PC-3 (cell line): ENCODE data around the gene IFFO2. TPM values are rescaled to one million over a fixed set of nuclear protein-coding genes. Genes with fewer than 3 reads are reported as not detected.

Experiments
- ATAC-seq: fragments of 200-7000 bp; cut with Tn5 transposase; 2 replicates; pipeline ENCODE4 v1.9.1; 2020; ENCODE audit warnings: mild to moderate bottlenecking, moderate library complexity
- BruUV-seq: library from RNA; stranded (reverse); fragments of 400-500 nt; replicated peaks from 2 replicates; lab custom pipeline; 2021; lab: Mats Ljungman, UMichigan
- CTCF ChIA-PET: fragments of 300-600 bp; sonication (Branson Sonifier 250); formaldehyde crosslinking; loops from one replicate; lab custom pipeline; 2022; ENCODE audit warnings: antibody characterized with exemption; lab: Charles Lee
- POLR2A ChIA-PET: fragments of 300-600 bp; sonication (Branson Sonifier 250); formaldehyde crosslinking; loops from one replicate; lab custom pipeline; 2022; ENCODE audit warnings: antibody characterized with exemption; ENCODE audit not compliant: unreplicated experiment; lab: Charles Lee
- DNase-seq: peaks from one replicate; pipeline ENCODE4 v3.0.0-alpha.2; 2015
- H2AFZ ChIP-seq: fragments of 300-600 bp; sonication (generic); 2 replicates; pipeline ENCODE4 v1.6.0; 2016; ENCODE audit warnings: antibody characterized with exemption, low read length
- H3F3A ChIP-seq: fragments of 300-600 bp; sonication (generic); one replicate; pipeline ENCODE4 v1.6.0; 2017; ENCODE audit warnings: antibody characterized with exemption, low read length, control low read depth, mild to moderate bottlenecking; ENCODE audit not compliant: unreplicated experiment
- H3K27ac ChIP-seq: fragments of 300-600 bp; sonication (generic); 2 replicates; pipeline ENCODE4 v1.5.1; 2016; ENCODE audit warnings: mild to moderate bottlenecking, low read length
- H3K27me3 ChIP-seq: fragments of 300-600 bp; sonication (generic); 2 replicates; pipeline ENCODE4 v1.6.1; 2016; ENCODE audit warnings: low read length, mixed read lengths
- H3K36me3 ChIP-seq: fragments of 300-600 bp; sonication (generic); 2 replicates; pipeline ENCODE4 v1.6.1; 2016; ENCODE audit warnings: low read depth, mixed run types, low read length, mixed read lengths
- H3K4me1 ChIP-seq: fragments of 300-600 bp; sonication (generic); 2 replicates; pipeline ENCODE4 v1.5.1; 2016; ENCODE audit warnings: low read length; ENCODE audit not compliant: insufficient read depth
- H3K4me2 ChIP-seq: fragments of 300-600 bp; sonication (generic); 2 replicates; pipeline ENCODE4 v1.6.0; 2016; ENCODE audit warnings: low read length
- H3K4me3 ChIP-seq: fragments of 300-600 bp; sonication (generic); 2 replicates; pipeline ENCODE4 v1.5.1; 2016; ENCODE audit warnings: mild to moderate bottlenecking, low read length, mixed read lengths
- H3K79me2 ChIP-seq: fragments of 300-600 bp; sonication (generic); 2 replicates; pipeline ENCODE4 v1.6.1; 2017; ENCODE audit warnings: low read length, mixed read lengths
- H3K9ac ChIP-seq: fragments of 300-600 bp; sonication (generic); 2 replicates; pipeline ENCODE4 v1.6.0; 2016; ENCODE audit warnings: mild to moderate bottlenecking, low read length
- H3K9me2 ChIP-seq: fragments of 300-600 bp; sonication (generic); replicated peaks from 2 replicates; pipeline ENCODE4 v1.6.1; 2016; ENCODE audit warnings: mixed run types, low read length, mixed read lengths
- H3K9me3 ChIP-seq: fragments of 300-600 bp; sonication (generic); 2 replicates; pipeline ENCODE4 v1.6.1; 2016; ENCODE audit warnings: low read length, mixed read lengths
- H4K20me1 ChIP-seq: fragments of 300-600 bp; sonication (generic); 2 replicates; pipeline ENCODE4 v1.6.1; 2016; ENCODE audit warnings: low read length, mixed read lengths
- EZH2 ChIP-seq: fragments of 300-600 bp; sonication (generic); IDR thresholded peaks from one replicate; pipeline ENCODE4 v1.6.1; 2017; ENCODE audit warnings: antibody characterized with exemption, mild to moderate bottlenecking, low read length; ENCODE audit not compliant: unreplicated experiment
- EZH2phosphoT487 ChIP-seq: fragments of 300-600 bp; sonication (generic); IDR thresholded peaks from 2 replicates; pipeline ENCODE4 v1.6.1; 2018; ENCODE audit warnings: mild to moderate bottlenecking, antibody characterized with exemption, low read length, borderline replicate concordance
- intact Hi-C: fragments of 100-400 bp; cut with micrococcal nuclease; formaldehyde crosslinking; loops from 2 replicates; pipeline ENCODE4 v1.9.0; 2023
- total RNA-seq: library from RNA; depleted of rRNA; stranded (reverse); fragments of >200 nt; gene quantifications from 2 replicates; pipeline ENCODE4 v1.2.3, GENCODE V29; 2014
- TF ChIP-seq, protein P1 (sequence below): fragments of 300-600 bp; sonication (generic); conservative IDR thresholded peaks from 2 replicates; pipeline ENCODE4 v1.5.1; 2017; ENCODE audit warnings: antibody characterized with exemption, low read depth, mild to moderate bottlenecking, low read length

Gene IFFO2
- total RNA-seq, 1 experiment from 2014 or later, result 30.7 TPM

GRCh38 chr1:18954270-18955071, 2.0 kb downstream of the IFFO2 start:
- CTCF ChIA-PET, result interaction anchor here (0.5 to 2.2 kb wide), 3 partner anchors 18 to 47 kb away, joined by 3 to 9 read pairs (median 7); no protein-coding TSS in a partner anchor
- no TSS peak for BruUV-seq
- ATAC-seq, result no peak
- POLR2A ChIA-PET, result no interaction called here
- intact Hi-C loops, result loop anchor here (1.0 to 5.0 kb wide), 3 partner anchors 28 to 52 kb away; partner anchors contain the start of gene ALDH4A1
- Histone ChIP-seq H3K79me2 (peaks cover 65% of the 10 kb centered on the region), H3K4me1 (peaks cover 43% of the 10 kb centered on the region), H3K27ac (no peak overlapping the region), H3F3A (no peaks in the 10 kb centered on the region), H3K9me3 (no peaks in the 10 kb centered on the region), H3K27me3 (no peaks in the 10 kb centered on the region), H3K4me2 (peak overlapping the region; percentile 95), H3K36me3 (peaks cover 8% of the 10 kb centered on the region; the same call in 1 of the 2 replicates), H3K9ac (peak overlapping the region; percentile 72), H3K9me2 (no peaks in the 10 kb centered on the region), H4K20me1 (peaks cover 55% of the 10 kb centered on the region), H3K4me3 (peak overlapping the region; percentile 99), H2AFZ (no peak overlapping the region)
- TF ChIP-seq, protein P1, sequence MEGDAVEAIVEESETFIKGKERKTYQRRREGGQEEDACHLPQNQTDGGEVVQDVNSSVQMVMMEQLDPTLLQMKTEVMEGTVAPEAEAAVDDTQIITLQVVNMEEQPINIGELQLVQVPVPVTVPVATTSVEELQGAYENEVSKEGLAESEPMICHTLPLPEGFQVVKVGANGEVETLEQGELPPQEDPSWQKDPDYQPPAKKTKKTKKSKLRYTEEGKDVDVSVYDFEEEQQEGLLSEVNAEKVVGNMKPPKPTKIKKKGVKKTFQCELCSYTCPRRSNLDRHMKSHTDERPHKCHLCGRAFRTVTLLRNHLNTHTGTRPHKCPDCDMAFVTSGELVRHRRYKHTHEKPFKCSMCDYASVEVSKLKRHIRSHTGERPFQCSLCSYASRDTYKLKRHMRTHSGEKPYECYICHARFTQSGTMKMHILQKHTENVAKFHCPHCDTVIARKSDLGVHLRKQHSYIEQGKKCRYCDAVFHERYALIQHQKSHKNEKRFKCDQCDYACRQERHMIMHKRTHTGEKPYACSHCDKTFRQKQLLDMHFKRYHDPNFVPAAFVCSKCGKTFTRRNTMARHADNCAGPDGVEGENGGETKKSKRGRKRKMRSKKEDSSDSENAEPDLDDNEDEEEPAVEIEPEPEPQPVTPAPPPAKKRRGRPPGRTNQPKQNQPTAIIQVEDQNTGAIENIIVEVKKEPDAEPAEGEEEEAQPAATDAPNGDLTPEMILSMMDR, result no peak
- TF ChIP-seq EZH2phosphoT487, result no peak
- TF ChIP-seq EZH2, result no peak
- DNase-seq, result peak; percentile 30

DNA sequence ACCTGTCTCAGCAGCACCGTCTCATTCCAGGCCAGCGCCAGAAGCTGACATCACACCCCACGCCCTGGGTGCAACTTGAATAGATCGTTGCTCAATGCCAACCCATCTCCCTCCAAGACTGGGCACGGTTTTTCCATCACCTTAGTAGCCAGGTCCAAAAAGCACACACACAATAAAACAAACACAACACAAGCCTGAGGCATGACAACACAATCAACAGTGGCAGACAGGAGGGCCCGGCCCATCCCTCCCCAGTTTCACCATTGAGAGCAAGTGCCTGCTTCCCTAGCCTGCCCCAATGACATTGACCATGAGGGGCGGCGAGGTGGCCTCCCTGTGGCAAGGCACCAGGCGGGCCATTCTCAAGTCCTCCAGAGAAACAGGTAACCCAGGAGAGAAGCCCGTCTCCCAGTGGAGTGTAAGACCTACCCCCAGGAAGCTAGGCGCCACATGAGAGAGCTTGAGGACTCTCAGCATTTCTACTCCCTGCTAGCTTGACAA, 2.7 kb downstream of the IFFO2 start:
- Histone ChIP-seq H4K20me1 (peaks cover 62% of the 10 kb centered on the region), H3K9me3 (no peaks in the 10 kb centered on the region), H3K79me2 (peaks cover 72% of the 10 kb centered on the region), H3K36me3 (peaks cover 8% of the 10 kb centered on the region; the same call in 1 of the 2 replicates), H3F3A (no peaks in the 10 kb centered on the region), H2AFZ (no peak overlapping the region), H3K4me2 (peak overlapping the region; percentile 95), H3K9me2 (no peaks in the 10 kb centered on the region), H3K27me3 (no peaks in the 10 kb centered on the region), H3K4me1 (peaks cover 49% of the 10 kb centered on the region), H3K4me3 (peak overlapping the region; percentile 99), H3K27ac (no peak overlapping the region), H3K9ac (0 out of 2 replicates have a peak overlapping the region, but pooled peaks have one; percentile 72)
- POLR2A ChIA-PET, result no interaction called here
- intact Hi-C loops, result loop anchor here (2.0 kb wide), 1 partner anchor 31 kb away; no protein-coding TSS in a partner anchor
- ATAC-seq, result no peak
- DNase-seq, result no peak
- no TSS peak for BruUV-seq
- CTCF ChIA-PET, result interaction anchor here (2.2 kb wide), 1 partner anchor 40 kb away, joined by 9 read pairs; no protein-coding TSS in a partner anchor
- no peak for TF ChIP-seq EZH2
- no peak for TF ChIP-seq EZH2phosphoT487
- TF ChIP-seq, protein P1, result no peak
